Neural progenitor cell (in vitro differentiated cells): Measurements from ENCODE around the gene HPD.

Experiments used
- CTCF ChIP-seq: fragments of 200-600 bp; sonication (generic); IDR thresholded peaks from 2 replicates; pipeline ENCODE4 v1.5.1; 2017; ENCODE audit warnings: antibody characterized with exemption, mild to moderate bottlenecking
- EZH2phosphoT487 ChIP-seq: fragments of 200-600 bp; sonication (generic); IDR thresholded peaks from 2 replicates; pipeline ENCODE4 v1.6.1; 2017; ENCODE audit warnings: antibody characterized with exemption

- TF ChIP-seq CTCF (no peak), EZH2phosphoT487 (no peak)
Observed at GRCh38 chr12:121872546-121873215, 14.0 kb upstream of the HPD start.
